ENCODE measurements around the gene PCGF6.

Gene PCGF6

GRCh38 chr10:103254538-103255325 is 96.2 kb downstream of the PCGF6 start:
- DNase-seq: no peak

GRCh38 chr10:103254113-103254512 is 96.8 kb downstream of the PCGF6 start:
- no peak for DNase-seq
